ENCODE measurements around the gene ISM2. TPM values are rescaled to one million over a fixed set of nuclear protein-coding genes. Genes with fewer than 3 reads are reported as not detected.

The ISM2 gene
- total RNA-seq, 1 donor from 2014 or later = 3.9 TPM

GRCh38 chr14:77442196-77442595 is 56.4 kb downstream of the ISM2 start:
- H3K9me3 ChIP-seq = no peaks in the 10 kb centered on the region
- TF ChIP-seq CTCF (IDR thresholded peaks at IDR 0.05) = no peak
- TF ChIP-seq POLR2AphosphoS5 (IDR thresholded peaks at IDR 0.05; ENCODE audit: insufficient read depth in 1 of 2, low read depth in 1 of 2) = no peak
- TF ChIP-seq POLR2A (IDR thresholded peaks at IDR 0.05) = no peak
- H3K27me3 ChIP-seq = no peaks in the 10 kb centered on the region
- intact Hi-C loops (cut with DNase I) = no loop called here
- H3K36me3 ChIP-seq = peaks cover 0 to 36% of the 10 kb centered on the region in 2 donors
- no peak overlapping the region for H3K4me3 ChIP-seq
- no peaks in the 10 kb centered on the region for H3K4me1 ChIP-seq
- no peak for DNase-seq (ENCODE audit: extremely low spot score in 2 of 2)
- H3K27ac ChIP-seq = no peak overlapping the region

- peaks cover 0 to 54% of the 10 kb centered on the region in 2 donors for H3K36me3 ChIP-seq
- intact Hi-C loops (cut with DNase I) = no loop called here
- no peak for DNase-seq (ENCODE audit: extremely low spot score in 2 of 2)
- H3K9me3 ChIP-seq = no peaks in the 10 kb centered on the region
- no peaks in the 10 kb centered on the region for H3K4me1 ChIP-seq
- H3K27ac ChIP-seq = no peak overlapping the region
- no peaks in the 10 kb centered on the region for H3K27me3 ChIP-seq
- H3K4me3 ChIP-seq = no peak overlapping the region
- TF ChIP-seq POLR2A (IDR thresholded peaks at IDR 0.05) = no peak
- no peak for TF ChIP-seq POLR2AphosphoS5 (IDR thresholded peaks at IDR 0.05; ENCODE audit: insufficient read depth in 1 of 2, low read depth in 1 of 2)
- no peak for TF ChIP-seq CTCF (IDR thresholded peaks at IDR 0.05)
Measured at GRCh38 chr14:77439861-77440260, 58.8 kb downstream of the ISM2 start.

- Histone ChIP-seq H3K27me3 (no peaks in the 10 kb centered on the region), H3K4me1 (no peaks in the 10 kb centered on the region), H3K36me3 (peaks cover 0 to 62% of the 10 kb centered on the region in 2 donors), H3K27ac (no peak overlapping the region), H3K9me3 (no peaks in the 10 kb centered on the region), H3K4me3 (no peak overlapping the region)
- no peak for DNase-seq (ENCODE audit: extremely low spot score in 2 of 2)
- TF ChIP-seq POLR2A (IDR thresholded peaks at IDR 0.05) = no peak
- TF ChIP-seq POLR2AphosphoS5 (IDR thresholded peaks at IDR 0.05; ENCODE audit: insufficient read depth in 1 of 2, low read depth in 1 of 2) = no peak
- TF ChIP-seq CTCF (IDR thresholded peaks at IDR 0.05) = no peak
- intact Hi-C loops (cut with DNase I) = no loop called here
Measured at GRCh38 chr14:77438596-77438995, 60.0 kb downstream of the ISM2 start.

GRCh38 chr14:77436042-77436441 is 62.6 kb downstream of the ISM2 start:
- no peak for DNase-seq (ENCODE audit: extremely low spot score in 2 of 2)
- Histone ChIP-seq H3K36me3 (peaks cover 0 to 54% of the 10 kb centered on the region in 2 donors), H3K27me3 (no peaks in the 10 kb centered on the region), H3K4me3 (no peak overlapping the region), H3K9me3 (no peaks in the 10 kb centered on the region), H3K4me1 (no peaks in the 10 kb centered on the region), H3K27ac (no peak overlapping the region)
- TF ChIP-seq POLR2A (IDR thresholded peaks at IDR 0.05) (no peak), CTCF (IDR thresholded peaks at IDR 0.05) (no peak), POLR2AphosphoS5 (IDR thresholded peaks at IDR 0.05; ENCODE audit: insufficient read depth in 1 of 2, low read depth in 1 of 2) (no peak)
- intact Hi-C loops (cut with DNase I) = no loop called here

GRCh38 chr14:77426396-77426795 is 72.2 kb downstream of the ISM2 start:
- Histone ChIP-seq H3K4me1 (no peaks in the 10 kb centered on the region), H3K9me3 (no peaks in the 10 kb centered on the region), H3K4me3 (no peak overlapping the region), H3K36me3 (peaks cover 0 to 79% of the 10 kb centered on the region in 2 donors), H3K27ac (no peak overlapping the region), H3K27me3 (no peaks in the 10 kb centered on the region)
- TF ChIP-seq POLR2AphosphoS5 (IDR thresholded peaks at IDR 0.05; ENCODE audit: insufficient read depth in 1 of 2, low read depth in 1 of 2) = no peak
- no peak for TF ChIP-seq POLR2A (IDR thresholded peaks at IDR 0.05)
- intact Hi-C loops (cut with DNase I) = no loop called here
- no peak for DNase-seq (ENCODE audit: extremely low spot score in 2 of 2)
